Neural progenitor cell (in vitro differentiated cells): ENCODE measurements around the gene TNFRSF18.

ENCODE experiments used
- CTCF ChIP-seq: fragments of 200-600 bp; sonication (generic); IDR thresholded peaks from 2 replicates; pipeline ENCODE4 v1.5.1; 2017; ENCODE audit warnings: antibody characterized with exemption, mild to moderate bottlenecking
- EZH2phosphoT487 ChIP-seq: fragments of 200-600 bp; sonication (generic); IDR thresholded peaks from 2 replicates; pipeline ENCODE4 v1.6.1; 2017; ENCODE audit warnings: antibody characterized with exemption

GRCh38 chr1:1206376-1206965, at the start of gene TNFRSF18:
- TF ChIP-seq CTCF, result no peak
- peak; percentile 68 for TF ChIP-seq EZH2phosphoT487
